DMS53 (cell line): ENCODE data around the gene UBE3D.
A peak's percentile ranks its signal among the peaks of the same experiment; 100 is the strongest.

ENCODE experiments used
- DNase-seq: peaks from one replicate; lab custom pipeline; 2025; lab: John Stamatoyannopoulos, UW

The UBE3D gene

GRCh38 chr6:83065511-83066192 lies at the start of gene UBE3D:
UBE3D (minus strand) TSS chr6:83065841; CDS start chr6:83065718, 123 bp downstream.
- peak; percentile 87 for DNase-seq

- no peak for DNase-seq
These were observed 48.5 kb upstream of the UBE3D start for GRCh38 chr6:83114164-83114563.

GRCh38 chr6:83113258-83113657 lies 47.6 kb upstream of the UBE3D start:
- DNase-seq = no peak

- no peak for DNase-seq
These were observed 42.7 kb upstream of the UBE3D start for GRCh38 chr6:83108378-83108777.

- no peak for DNase-seq
These were observed 32.9 kb upstream of the UBE3D start for GRCh38 chr6:83098589-83098988.

- DNase-seq = no peak
These were observed 32.0 kb upstream of the UBE3D start for GRCh38 chr6:83097675-83098074.

- DNase-seq = no peak
These were observed 31.6 kb upstream of the UBE3D start for GRCh38 chr6:83097204-83097603.

- DNase-seq = no peak
These were observed 31.1 kb upstream of the UBE3D start for GRCh38 chr6:83096791-83097190.

- no peak for DNase-seq
These were observed 27.2 kb upstream of the UBE3D start for GRCh38 chr6:83092756-83093399.

- DNase-seq = no peak
These were observed 21.1 kb upstream of the UBE3D start for GRCh38 chr6:83086751-83087150.

GRCh38 chr6:83083476-83083875 lies 17.8 kb upstream of the UBE3D start:
- DNase-seq = no peak

GRCh38 chr6:83073615-83074014 lies 8.0 kb upstream of the UBE3D start:
- DNase-seq = no peak

- no peak for DNase-seq
These were observed 7.1 kb upstream of the UBE3D start for GRCh38 chr6:83072726-83073125.

GRCh38 chr6:83071707-83072106 lies 6.1 kb upstream of the UBE3D start:
- no peak for DNase-seq

- peak; percentile 6 for DNase-seq
These were observed 5.4 kb upstream of the UBE3D start for GRCh38 chr6:83071023-83071422.

GRCh38 chr6:83069633-83070032 lies 4.0 kb upstream of the UBE3D start:
- no peak for DNase-seq

GRCh38 chr6:83068616-83069015 lies 3.0 kb upstream of the UBE3D start:
- no peak for DNase-seq

- peak; percentile 96 for DNase-seq
These were observed 2.1 kb upstream of the UBE3D start, which contains the start of gene DOP1A for GRCh38 chr6:83067448-83068439. DOP1A (plus strand) TSS chr6:83067671; CDS start chr6:83096978, 29,307 bp downstream.

- no peak for DNase-seq
These were observed 3.4 kb downstream of the UBE3D start for GRCh38 chr6:83062225-83062624.

- no peak for DNase-seq
These were observed 4.5 kb downstream of the UBE3D start for GRCh38 chr6:83061190-83061589.

- peak; percentile 75 for DNase-seq
These were observed 7.8 kb downstream of the UBE3D start for GRCh38 chr6:83057705-83058321.

GRCh38 chr6:83055366-83055964 lies 10.2 kb downstream of the UBE3D start:
- peak; percentile 60 for DNase-seq
